DND-41 (cell line): ENCODE results near the gene FAF1.

Experiments used
- ATAC-seq: fragments of 200-7000 bp; cut with Tn5 transposase; 3 replicates; pipeline ENCODE4 v1.9.1; 2021; ENCODE audit warnings: low read depth; ENCODE audit not compliant: insufficient read depth
- DNase-seq: peaks from one replicate; pipeline ENCODE4 v3.0.0-alpha.2; 2020
- H2AFZ ChIP-seq: 2 replicates; pipeline ENCODE4 v1.6.0; 2012; ENCODE audit warnings: low read depth, low read length
- H3K27ac ChIP-seq: 2 replicates; pipeline ENCODE4 v1.5.1; 2012; ENCODE audit warnings: low read length, inconsistent platforms
- H3K27me3 ChIP-seq: fragments of 200-600 bp; sonication (generic); 2 replicates; pipeline ENCODE4 v1.6.0; 2012; ENCODE audit warnings: low read length, mild to moderate bottlenecking, inconsistent platforms; ENCODE audit not compliant: insufficient read depth, poor library complexity
- H3K36me3 ChIP-seq: 2 replicates; pipeline ENCODE4 v1.5.1; 2012; ENCODE audit warnings: low read length, inconsistent platforms; ENCODE audit not compliant: insufficient read depth
- H3K4me1 ChIP-seq: 2 replicates; pipeline ENCODE4 v1.5.1; 2012; ENCODE audit warnings: mild to moderate bottlenecking, low read length; ENCODE audit not compliant: insufficient read depth
- H3K4me2 ChIP-seq: 2 replicates; pipeline ENCODE4 v1.6.0; 2012; ENCODE audit warnings: mild to moderate bottlenecking, moderate library complexity, low read length, inconsistent platforms; ENCODE audit not compliant: insufficient read depth
- H3K4me3 ChIP-seq, 2 experiments: fragments of 200-600 bp in 1 of 2; shearing (Covaris generic) in 1 of 2; 2 replicates each; pipeline ENCODE4 v1.5.1; 2012 to 2016; ENCODE audit warnings: inconsistent platforms in 2 of 2, low read length in 2 of 2, mild to moderate bottlenecking in 2 of 2, low read depth in 1 of 2, moderate library complexity in 1 of 2
- H3K79me2 ChIP-seq: 2 replicates; pipeline ENCODE4 v1.6.0; 2012; ENCODE audit warnings: low read length, inconsistent platforms; ENCODE audit not compliant: insufficient read depth
- H3K9ac ChIP-seq: 2 replicates; pipeline ENCODE4 v1.6.0; 2012; ENCODE audit warnings: low read depth, mild to moderate bottlenecking, inconsistent platforms, low read length, moderate library complexity
- H3K9me3 ChIP-seq: 2 replicates; pipeline ENCODE4 v1.5.1; 2012; ENCODE audit warnings: low read length, moderate library complexity, mild to moderate bottlenecking, inconsistent platforms; ENCODE audit not compliant: insufficient read depth, severe bottlenecking
- H4K20me1 ChIP-seq: 2 replicates; pipeline ENCODE4 v1.6.0; 2012; ENCODE audit warnings: low read length; ENCODE audit not compliant: insufficient read depth
- CTCF ChIP-seq: IDR thresholded peaks from 2 replicates; pipeline ENCODE4 v1.5.1; 2012; ENCODE audit warnings: borderline replicate concordance, low read length, moderate library complexity, mild to moderate bottlenecking; ENCODE audit not compliant: poor library complexity, severe bottlenecking; ENCODE audit errors: extremely low read depth
- EZH2 ChIP-seq: IDR thresholded peaks from 3 replicates; pipeline ENCODE4 v1.6.1; 2012; ENCODE audit warnings: borderline replicate concordance, low read depth, mild to moderate bottlenecking, moderate library complexity, low read length, inconsistent platforms; ENCODE audit not compliant: severe bottlenecking

Gene FAF1

DNA sequence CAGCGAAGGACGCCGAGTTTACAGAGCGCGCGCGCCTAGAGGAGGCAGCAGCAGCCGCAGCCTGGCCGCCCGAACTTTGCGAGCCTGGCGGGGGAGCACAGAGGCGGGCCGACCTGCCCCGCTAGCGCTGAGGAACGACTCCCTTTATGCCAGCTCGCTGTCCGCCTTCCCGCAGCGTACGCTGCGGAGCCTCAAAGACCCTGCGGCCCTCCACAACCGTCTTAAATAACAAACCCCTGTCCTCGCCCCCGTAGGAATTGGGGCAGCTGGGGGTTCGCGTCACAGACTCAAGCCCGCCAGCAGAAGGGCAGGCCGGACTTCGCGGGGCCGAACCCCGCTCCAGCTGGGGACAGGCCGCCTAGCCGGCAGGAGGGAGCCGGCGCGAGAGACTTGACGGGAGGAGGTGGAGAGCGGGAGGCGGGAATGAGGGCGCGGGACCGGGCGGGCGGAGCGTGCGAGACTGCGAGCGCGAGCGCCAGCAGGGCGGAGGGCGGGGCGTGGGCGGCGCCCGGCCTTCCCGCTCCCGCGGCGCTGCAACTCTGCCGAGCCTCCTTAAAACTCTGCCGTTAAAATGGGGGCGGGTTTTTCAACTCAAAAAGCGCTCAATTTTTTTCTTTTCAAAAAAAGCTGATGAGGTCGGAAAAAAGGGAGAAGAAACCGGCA, 8.2 kb upstream of the FAF1 start:
- Histone ChIP-seq H3K27ac (peak overlapping the region; percentile 94), H3K79me2 (peaks cover 70% of the 10 kb centered on the region), H3K9me3 (no peaks in the 10 kb centered on the region), H3K4me2 (peak overlapping the region; percentile 70), H3K27me3 (no peaks in the 10 kb centered on the region), H3K9ac (peak overlapping the region; percentile 100), H3K36me3 (peaks cover 21% of the 10 kb centered on the region), H3K4me3 (peak overlapping the region; percentile 65 to 97), H2AFZ (peak overlapping the region; percentile 81), H4K20me1 (peaks cover 16% of the 10 kb centered on the region), H3K4me1 (peaks cover 25% of the 10 kb centered on the region)
- TF ChIP-seq CTCF (peak; percentile 50), EZH2 (no peak)
- peak; percentile 69 for ATAC-seq
- DNase-seq: peak; percentile 94

- peak overlapping the region; percentile 100 for H3K9ac ChIP-seq
- ATAC-seq (no peak), DNase-seq (no peak)
- peaks cover 63% of the 10 kb centered on the region for H3K79me2 ChIP-seq
- no peaks in the 10 kb centered on the region for H3K27me3 ChIP-seq
- no peaks in the 10 kb centered on the region for H3K9me3 ChIP-seq
- H3K4me1 ChIP-seq: peaks cover 18% of the 10 kb centered on the region
- peak overlapping the region; percentile 94 for H3K27ac ChIP-seq
- H3K4me3 ChIP-seq: peak overlapping the region; percentile 65 to 97
- H4K20me1 ChIP-seq: peaks cover 16% of the 10 kb centered on the region
- peaks cover 17% of the 10 kb centered on the region for H3K36me3 ChIP-seq
- peak overlapping the region; percentile 70 for H3K4me2 ChIP-seq
- no peak for TF ChIP-seq EZH2
- TF ChIP-seq CTCF: no peak
- H2AFZ ChIP-seq: peak overlapping the region; percentile 41
Measured at GRCh38 chr1:50967416-50968157, 7.5 kb upstream of the FAF1 start.

DNA sequence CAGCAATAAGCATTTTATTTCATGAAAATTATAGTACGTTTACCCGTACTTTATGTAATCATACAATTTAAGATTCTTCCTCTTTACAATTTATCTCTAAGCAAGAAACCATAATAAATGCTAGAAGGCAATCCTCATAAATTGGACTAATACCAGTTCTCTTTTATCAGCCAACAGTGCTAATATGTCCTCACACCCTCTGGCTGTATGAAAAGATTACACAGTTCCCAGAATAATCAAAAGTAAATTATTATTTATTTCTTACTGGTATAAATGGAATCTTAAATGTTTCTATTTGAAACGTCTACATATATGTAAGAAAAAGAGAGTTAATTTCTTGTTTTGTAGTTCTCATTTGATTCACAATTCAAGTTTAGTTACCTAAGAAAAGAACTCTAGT, 6.9 kb upstream of the FAF1 start:
- H3K27me3 ChIP-seq: no peaks in the 10 kb centered on the region

More for the DNA sequence above, 6.9 kb upstream of the FAF1 start:
- Histone ChIP-seq H3K4me3 (peak overlapping the region; percentile 65 to 97), H3K9me3 (no peaks in the 10 kb centered on the region), H3K79me2 (peaks cover 57% of the 10 kb centered on the region), H4K20me1 (peaks cover 16% of the 10 kb centered on the region), H3K4me2 (peak overlapping the region; percentile 70), H3K36me3 (peaks cover 13% of the 10 kb centered on the region; the same call in 1 of the 2 replicates), H3K4me1 (peaks cover 17% of the 10 kb centered on the region), H3K27ac (peak overlapping the region; percentile 94), H3K9ac (peak overlapping the region; percentile 100), H2AFZ (no peak overlapping the region; the same call in 1 of the 2 replicates)
- TF ChIP-seq EZH2 (no peak), CTCF (no peak)
- no peak for DNase-seq
- ATAC-seq: no peak
